Astrocyte of the spinal cord (primary cell): ENCODE data around the gene MOGAT3.

ENCODE experiments used
- DNase-seq: peaks from one replicate; pipeline ENCODE4 v3.0.0; 2011; ENCODE audit warnings: low read depth, low spot score
- H3K4me3 ChIP-seq: 2 replicates; pipeline ENCODE4 v1.5.1; 2011; ENCODE audit warnings: low read depth, mild to moderate bottlenecking, low read length, moderate library complexity
- CTCF ChIP-seq: IDR thresholded peaks from 2 replicates; pipeline ENCODE4 v1.5.1; 2012; ENCODE audit warnings: low read depth, mild to moderate bottlenecking, low read length, inconsistent platforms
- in situ Hi-C: cut with HindIII; loops from 2 replicates; pipeline ENCODE4 v1.10.0; 2017; ENCODE audit warnings: low sequenced_read_pairs

Gene MOGAT3

GRCh38 chr7:101165958-101166647 is 34.7 kb downstream of the MOGAT3 start:
- in situ Hi-C loops: no loop called here
- peak overlapping the region; percentile 15 for H3K4me3 ChIP-seq
- no peak for TF ChIP-seq CTCF
- no peak for DNase-seq

GRCh38 chr7:101165075-101165957 is 35.5 kb downstream of the MOGAT3 start, which contains the start of gene VGF:
TSS of gene VGF (minus strand) at chr7:101165569. CDS start at chr7:101164843, 726 bp downstream.
- H3K4me3 ChIP-seq: peak within 1 kb of the TSS; percentile 15
- no peak for TF ChIP-seq CTCF
- peak; percentile 93 for DNase-seq
- in situ Hi-C loops: no loop called here

GRCh38 chr7:101164071-101164840 is 36.6 kb downstream of the MOGAT3 start:
- in situ Hi-C loops: no loop called here
- DNase-seq: peak; percentile 59
- no peak overlapping the region for H3K4me3 ChIP-seq
- no peak for TF ChIP-seq CTCF

GRCh38 chr7:101163279-101164070 is 37.4 kb downstream of the MOGAT3 start:
- DNase-seq: no peak
- in situ Hi-C loops: no loop called here
- TF ChIP-seq CTCF: no peak
- peak overlapping the region; percentile 27 for H3K4me3 ChIP-seq

- TF ChIP-seq CTCF: no peak
- peak overlapping the region; percentile 27 for H3K4me3 ChIP-seq
- peak; percentile 34 for DNase-seq
- in situ Hi-C loops: no loop called here
Observed at GRCh38 chr7:101162551-101163278, 38.1 kb downstream of the MOGAT3 start.
